T-helper 1 cell treated with Interleukin-12 subunit alpha and Interleukin-12 subunit beta and Interleukin-4 antibody, amounts not matched to agents 30 μg/mL and 1 μg/mL, for 36 hours (primary cell): ENCODE measurements around the gene HOXA13.
A peak's percentile ranks its signal among the peaks of the same experiment; 100 is the strongest.

Experiments
- H3K27ac Mint-ChIP-seq: one replicate; pipeline ENCODE4 v1.8.0; 2021; ENCODE audit warnings: mild to moderate bottlenecking, mixed read lengths
- H3K27me3 Mint-ChIP-seq: one replicate; pipeline ENCODE4 v1.8.0; 2021; ENCODE audit warnings: low read depth, mixed read lengths
- H3K36me3 Mint-ChIP-seq: one replicate; pipeline ENCODE4 v1.8.0; 2021; ENCODE audit warnings: low read depth, mixed read lengths
- H3K4me1 Mint-ChIP-seq: one replicate; pipeline ENCODE4 v1.8.0; 2021; ENCODE audit warnings: low read depth, mixed read lengths
- H3K4me3 Mint-ChIP-seq: one replicate; pipeline ENCODE4 v1.8.0; 2021; ENCODE audit warnings: mild to moderate bottlenecking, moderate library complexity, mixed read lengths
- H3K9me3 Mint-ChIP-seq: one replicate; pipeline ENCODE4 v1.8.0; 2021; ENCODE audit warnings: mixed read lengths

HOXA13 gene

DNA sequence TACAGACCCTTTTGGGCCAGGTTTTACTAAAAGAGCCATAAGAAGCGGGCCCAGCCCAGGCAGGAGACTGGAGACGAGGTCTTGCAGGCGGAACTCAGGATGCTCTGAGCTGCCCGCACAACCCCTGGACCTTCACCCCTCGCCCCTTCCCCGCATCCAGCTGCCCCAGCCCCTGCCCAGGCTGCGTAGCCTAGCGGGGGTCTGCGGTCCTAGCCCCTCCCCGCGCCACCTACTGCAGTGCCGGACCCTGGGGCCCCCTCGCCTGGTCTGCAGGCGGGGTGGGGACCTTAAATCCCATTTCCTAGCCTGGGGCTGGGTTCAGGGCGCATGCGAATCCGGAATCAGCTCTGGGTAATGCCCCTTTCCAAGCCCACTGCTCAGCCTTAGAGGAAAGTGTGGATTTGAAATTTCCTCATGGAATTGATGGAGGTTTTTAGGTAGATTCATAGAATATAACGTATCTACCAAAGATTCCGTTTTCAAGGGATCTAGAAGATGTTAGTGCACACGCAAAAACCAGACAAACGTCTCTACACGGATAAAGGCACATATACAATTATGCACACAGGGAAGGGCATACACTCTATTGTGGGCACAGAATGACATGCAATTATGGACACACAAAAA is 47.0 kb downstream of the HOXA13 start:
- Mint-ChIP-seq H3K27ac (peak overlapping the region; percentile 34), H3K9me3 (no peaks in the 10 kb centered on the region), H3K27me3 (peaks cover 95% of the 10 kb centered on the region), H3K36me3 (peaks cover 3% of the 10 kb centered on the region), H3K4me1 (peaks cover 18% of the 10 kb centered on the region), H3K4me3 (no peak overlapping the region)

DNA sequence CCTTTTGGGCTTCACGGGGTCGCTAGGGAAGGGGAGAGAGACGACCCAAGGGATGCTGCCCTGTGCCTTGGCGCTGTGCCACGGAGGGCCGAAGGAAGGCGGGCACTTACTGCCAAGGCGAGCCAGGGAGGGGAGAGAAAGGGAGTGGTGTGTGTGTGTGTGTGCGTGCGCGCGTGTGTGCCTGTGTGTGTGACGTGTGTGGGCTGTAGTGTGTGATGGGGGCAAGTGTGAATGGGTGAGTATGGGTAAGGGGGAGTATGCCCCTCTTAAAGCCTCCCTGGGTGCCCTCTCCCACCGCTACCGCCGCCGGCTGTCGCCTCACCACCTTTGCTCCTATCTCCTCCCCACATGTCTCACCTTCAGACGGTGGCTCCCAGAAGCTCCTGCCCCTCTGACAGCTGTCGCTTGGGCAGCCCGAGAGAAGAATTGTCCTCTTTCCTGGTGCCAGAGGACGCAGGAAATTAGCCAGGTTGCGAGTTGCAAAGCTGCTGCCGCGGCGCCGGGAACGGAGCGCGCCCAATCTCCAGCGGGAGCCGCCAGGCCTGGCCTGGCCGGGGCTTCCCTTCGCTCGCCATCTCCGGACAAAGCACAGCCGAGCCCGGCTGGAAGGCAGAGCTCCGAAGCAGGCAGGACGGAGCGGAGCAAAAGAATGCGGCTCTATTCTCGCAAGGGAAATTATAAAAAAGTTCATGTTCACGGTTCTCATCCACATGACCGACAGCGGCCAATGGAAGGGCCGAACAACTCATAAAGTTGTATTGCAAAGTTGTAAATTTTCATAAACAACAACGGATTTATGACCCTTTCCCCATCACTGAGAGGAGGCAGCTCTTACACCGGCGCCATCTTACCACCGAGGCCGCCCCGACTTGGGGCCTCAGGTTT is 47.7 kb downstream of the HOXA13 start, which contains the start of gene HOXA3:
HOXA3 (minus strand) TSS at position 653 of the 885 bp plus-strand sequence. CDS start 41,943 bp downstream, outside the sequence.
- Mint-ChIP-seq H3K27ac (peak within 1 kb of the TSS; percentile 52), H3K9me3 (no peaks in the 10 kb centered on the region), H3K4me1 (peaks cover 17% of the 10 kb centered on the region), H3K36me3 (peaks cover 3% of the 10 kb centered on the region), H3K27me3 (peaks cover 93% of the 10 kb centered on the region), H3K4me3 (peak within 1 kb of the TSS; percentile 65)

- Mint-ChIP-seq H3K27ac (peak overlapping the region; percentile 52), H3K4me1 (peaks cover 17% of the 10 kb centered on the region), H3K4me3 (peak overlapping the region; percentile 65), H3K36me3 (peaks cover 3% of the 10 kb centered on the region), H3K27me3 (peaks cover 93% of the 10 kb centered on the region), H3K9me3 (no peaks in the 10 kb centered on the region)
Measured at GRCh38 chr7:27151341-27151930, 48.5 kb downstream of the HOXA13 start.

- Mint-ChIP-seq H3K27ac (peak overlapping the region; percentile 49), H3K9me3 (no peaks in the 10 kb centered on the region), H3K4me3 (peak overlapping the region; percentile 65), H3K4me1 (peaks cover 17% of the 10 kb centered on the region), H3K36me3 (peaks cover 3% of the 10 kb centered on the region), H3K27me3 (peaks cover 94% of the 10 kb centered on the region)
Measured at GRCh38 chr7:27150568-27151340, 49.1 kb downstream of the HOXA13 start.

- Mint-ChIP-seq H3K36me3 (no peaks in the 10 kb centered on the region), H3K27ac (peak overlapping the region; percentile 49), H3K4me1 (peaks cover 14% of the 10 kb centered on the region), H3K4me3 (peak overlapping the region; percentile 40), H3K9me3 (no peaks in the 10 kb centered on the region), H3K27me3 (peaks cover 89% of the 10 kb centered on the region)
Measured at GRCh38 chr7:27149842-27150567, 49.9 kb downstream of the HOXA13 start.

GRCh38 chr7:27148756-27149641 is 50.9 kb downstream of the HOXA13 start:
- peaks cover 12% of the 10 kb centered on the region for H3K4me1 Mint-ChIP-seq
- no peaks in the 10 kb centered on the region for H3K36me3 Mint-ChIP-seq
- no peak overlapping the region for H3K4me3 Mint-ChIP-seq
- H3K9me3 Mint-ChIP-seq, result no peaks in the 10 kb centered on the region
- H3K27ac Mint-ChIP-seq, result no peak overlapping the region
- peaks cover 80% of the 10 kb centered on the region for H3K27me3 Mint-ChIP-seq

DNA sequence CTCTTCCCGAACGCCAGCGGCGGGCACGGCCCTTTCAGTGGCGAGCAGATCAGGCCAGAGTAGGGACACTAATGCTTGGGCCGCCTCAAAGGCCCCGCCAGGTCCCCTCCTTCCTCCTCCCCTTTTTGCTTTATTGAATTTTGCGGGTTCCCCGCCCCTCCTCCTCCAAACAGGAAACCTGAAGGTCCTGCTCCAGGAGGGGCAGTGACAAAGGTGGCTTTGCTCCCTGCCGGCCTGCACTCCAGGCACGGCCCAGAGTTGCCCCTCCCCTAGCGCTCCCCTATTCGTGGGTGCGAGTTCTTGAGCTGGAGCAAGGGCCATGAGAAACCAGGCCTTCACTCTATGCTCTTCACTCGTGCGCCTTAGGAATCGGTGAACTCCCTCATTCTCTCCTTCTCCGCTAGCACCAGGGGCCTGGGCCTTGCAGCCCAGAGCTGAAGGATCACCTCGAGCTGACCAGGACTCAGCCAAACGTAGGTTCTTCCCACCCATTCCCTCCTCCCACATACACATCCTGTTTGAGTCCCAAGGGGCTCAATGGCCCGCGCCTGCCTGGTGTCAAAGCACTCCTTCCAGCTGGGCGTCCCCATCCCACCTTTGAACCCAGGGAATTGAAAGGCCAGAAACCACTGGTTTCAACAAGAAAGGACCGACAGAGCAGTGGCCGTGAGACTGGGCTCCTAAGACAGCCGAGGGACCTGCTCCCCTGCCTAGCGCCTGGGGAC is 51.7 kb downstream of the HOXA13 start:
- Mint-ChIP-seq H3K36me3 (no peaks in the 10 kb centered on the region), H3K4me3 (no peak overlapping the region), H3K4me1 (peaks cover 9% of the 10 kb centered on the region), H3K27ac (no peak overlapping the region), H3K9me3 (no peaks in the 10 kb centered on the region), H3K27me3 (peaks cover 72% of the 10 kb centered on the region)

GRCh38 chr7:27147199-27148030 is 52.5 kb downstream of the HOXA13 start, which contains the start of gene HOXA6:
Gene HOXA6 (minus strand): TSS chr7:27147774. CDS start chr7:27147749, 25 bp downstream.
- H3K4me3 Mint-ChIP-seq, result no peak within 1 kb of the TSS
- peaks cover 9% of the 10 kb centered on the region for H3K4me1 Mint-ChIP-seq
- H3K27ac Mint-ChIP-seq, result no peak within 1 kb of the TSS
- peaks cover 66% of the 10 kb centered on the region for H3K27me3 Mint-ChIP-seq
- H3K36me3 Mint-ChIP-seq, result no peaks in the 10 kb centered on the region
- H3K9me3 Mint-ChIP-seq, result no peaks in the 10 kb centered on the region

DNA sequence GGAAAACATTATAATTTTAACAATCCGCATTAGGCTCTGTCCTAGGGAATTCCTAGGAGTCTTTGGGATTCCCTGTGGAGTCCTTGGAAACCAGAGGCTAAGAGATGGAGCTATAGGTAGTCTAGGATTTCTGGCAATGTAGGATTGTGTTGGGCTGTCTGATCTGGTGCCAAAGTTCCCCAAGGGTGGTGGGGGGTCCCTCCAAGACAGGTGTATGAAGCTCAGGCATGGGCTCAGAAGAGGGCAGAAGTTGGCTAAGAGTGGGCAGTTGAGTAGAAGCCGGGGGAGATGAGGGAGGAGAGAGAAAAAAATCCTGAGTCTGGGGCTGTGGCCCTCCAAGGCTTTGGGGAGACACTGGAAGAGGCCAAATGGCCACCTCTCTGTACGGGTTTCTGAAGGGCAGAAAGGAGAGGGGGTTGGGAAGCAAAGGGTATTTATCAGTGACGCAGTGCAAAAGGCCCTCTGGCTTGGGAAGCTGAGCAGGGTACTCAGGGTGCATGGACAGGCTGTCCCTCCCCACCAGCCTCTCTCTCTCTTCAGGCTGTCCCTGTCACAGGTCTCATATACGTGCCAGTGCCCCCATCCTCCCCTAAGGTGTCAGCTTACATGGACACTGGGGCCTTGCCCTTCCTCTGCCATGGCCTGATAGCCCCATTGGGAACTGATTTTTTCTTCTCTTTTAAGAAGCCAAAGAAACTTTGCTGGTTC is 53.2 kb downstream of the HOXA13 start:
- H3K4me3 Mint-ChIP-seq, result no peak overlapping the region
- H3K4me1 Mint-ChIP-seq, result peaks cover 7% of the 10 kb centered on the region
- H3K27me3 Mint-ChIP-seq, result peaks cover 58% of the 10 kb centered on the region
- H3K9me3 Mint-ChIP-seq, result no peaks in the 10 kb centered on the region
- H3K36me3 Mint-ChIP-seq, result no peaks in the 10 kb centered on the region
- no peak overlapping the region for H3K27ac Mint-ChIP-seq

- Mint-ChIP-seq H3K36me3 (no peaks in the 10 kb centered on the region), H3K4me3 (no peak overlapping the region), H3K9me3 (no peaks in the 10 kb centered on the region), H3K27ac (no peak overlapping the region), H3K4me1 (peaks cover 3% of the 10 kb centered on the region), H3K27me3 (peaks cover 52% of the 10 kb centered on the region)
Measured at GRCh38 chr7:27145914-27146412, 53.9 kb downstream of the HOXA13 start.

DNA sequence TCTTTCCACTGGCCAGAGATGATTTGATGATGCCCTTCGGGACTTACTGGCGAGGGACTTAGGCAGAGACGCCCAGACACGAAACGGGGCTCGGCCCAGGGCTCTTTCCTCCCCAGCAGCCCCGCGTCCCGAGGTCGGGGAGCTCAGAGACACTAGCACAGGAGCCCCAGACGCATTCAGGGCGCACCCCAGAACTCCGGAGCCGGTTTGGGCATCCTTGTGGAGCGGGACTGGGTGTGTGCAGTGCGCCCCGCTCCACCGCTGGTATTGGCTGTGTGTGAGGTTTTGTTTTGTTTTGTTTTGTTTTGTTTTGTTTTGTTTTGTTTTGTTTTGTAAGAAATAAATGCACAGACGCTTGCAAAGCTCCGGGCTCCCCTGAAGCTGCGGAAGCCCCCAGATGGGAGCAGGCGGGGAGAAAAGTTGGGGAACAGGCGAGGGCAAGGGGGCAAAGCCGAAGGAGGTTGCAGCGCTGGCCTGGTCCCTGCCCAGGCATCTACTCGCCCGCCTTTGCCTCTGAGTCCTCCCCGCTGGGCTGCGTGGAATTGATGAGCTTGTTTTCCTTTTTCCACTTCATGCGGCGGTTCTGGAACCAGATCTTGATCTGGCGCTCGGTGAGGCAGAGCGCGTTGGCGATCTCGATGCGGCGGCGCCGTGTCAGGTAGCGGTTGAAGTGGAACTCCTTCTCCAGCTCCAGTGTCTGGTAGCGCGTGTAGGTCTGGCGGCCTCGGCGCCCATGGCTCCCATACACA is 54.6 kb downstream of the HOXA13 start:
- Mint-ChIP-seq H3K9me3 (no peaks in the 10 kb centered on the region), H3K27ac (no peak overlapping the region), H3K4me3 (no peak overlapping the region), H3K36me3 (no peaks in the 10 kb centered on the region), H3K27me3 (peaks cover 45% of the 10 kb centered on the region), H3K4me1 (peaks cover 2% of the 10 kb centered on the region)
